ENCODE measurements around the gene NPTN.

GRCh38 chr15:73564255-73564654 lies 68.9 kb downstream of the NPTN start:
- peak in 1 of 2 donors; percentile 5 for TF ChIP-seq CTCF (conservative IDR thresholded peaks at IDR 0.05 in 1 of 2, IDR thresholded peaks at IDR 0.05 in 1 of 2; ENCODE audit: extremely low read depth in 1 of 2, insufficient read depth in 1 of 2, low read depth in 1 of 2, low read length in 2 of 2)
- TF ChIP-seq EZH2 (IDR thresholded peaks at IDR 0.05; ENCODE audit: borderline replicate concordance, low read length) = no peak
